SK-N-SH treated with all-trans-retinoic acid at 6 μM for 48 hours (cell line): Measurements from ENCODE around the gene SMPD3.

Experiments
- ATAC-seq: fragments of 200-7000 bp; cut with Tn5 transposase; 3 replicates; pipeline ENCODE4 v1.9.1; 2020; ENCODE audit warnings: mild to moderate bottlenecking, moderate library complexity
- ARNTL ChIP-seq: fragments of 450-650 bp; formaldehyde crosslinking; IDR thresholded peaks from 2 replicates; pipeline ENCODE4 v1.5.0; 2020; ENCODE audit warnings: low read depth, mild to moderate bottlenecking, moderate library complexity, borderline replicate concordance
- BACH2 ChIP-seq: fragments of 250-450 bp; sonication (Bioruptor Pico); IDR thresholded peaks from 2 replicates; pipeline ENCODE4 v1.9.0; 2021; ENCODE audit warnings: mild to moderate bottlenecking, borderline replicate concordance
- CSDC2 ChIP-seq: fragments of 250-450 bp; sonication (Bioruptor Pico); IDR thresholded peaks from 2 replicates; pipeline ENCODE4 v1.5.0; 2020; ENCODE audit warnings: mild to moderate bottlenecking, moderate library complexity
- CSRNP3 ChIP-seq: fragments of 250-450 bp; sonication (Bioruptor Pico); IDR thresholded peaks from 2 replicates; pipeline ENCODE4 v1.5.1; 2021; ENCODE audit warnings: mild to moderate bottlenecking, moderate library complexity
- ESRRG ChIP-seq: fragments of 250-450 bp; sonication (Bioruptor Pico); IDR thresholded peaks from 2 replicates; pipeline ENCODE4 v1.6.1; 2021; ENCODE audit warnings: mild to moderate bottlenecking
- GLIS3 ChIP-seq: fragments of 250-450 bp; sonication (Bioruptor Pico); IDR thresholded peaks from 2 replicates; pipeline ENCODE4 v1.5.0; 2020; ENCODE audit warnings: mild to moderate bottlenecking, moderate library complexity
- ISL1 ChIP-seq: fragments of 250-450 bp; sonication (Bioruptor Pico); IDR thresholded peaks from 2 replicates; pipeline ENCODE4 v2.1.2; 2022; ENCODE audit warnings: mild to moderate bottlenecking, moderate library complexity
- OSR1 ChIP-seq: fragments of 250-450 bp; sonication (Bioruptor Pico); IDR thresholded peaks from 2 replicates; pipeline ENCODE4 v1.8.0; 2022; ENCODE audit warnings: moderate library complexity, mild to moderate bottlenecking, inconsistent platforms
- PATZ1 ChIP-seq: fragments of 250-450 bp; sonication (Bioruptor Pico); IDR thresholded peaks from 2 replicates; pipeline ENCODE4 v1.8.0; 2020; ENCODE audit warnings: mild to moderate bottlenecking, moderate library complexity, borderline replicate concordance
- PPARA ChIP-seq: fragments of 250-450 bp; sonication (Bioruptor Pico); IDR thresholded peaks from 2 replicates; pipeline ENCODE4 v1.5.0; 2020; ENCODE audit warnings: mild to moderate bottlenecking, borderline replicate concordance
- RARB ChIP-seq: fragments of 250-450 bp; sonication (Bioruptor Pico); IDR thresholded peaks from 2 replicates; pipeline ENCODE4 v1.8.0; 2021; ENCODE audit warnings: mild to moderate bottlenecking, moderate library complexity
- SNAI2 ChIP-seq: fragments of 250-450 bp; sonication (Bioruptor Pico); IDR thresholded peaks from 2 replicates; pipeline ENCODE4 v1.5.0; 2020; ENCODE audit warnings: mild to moderate bottlenecking, moderate library complexity
- TCF4 ChIP-seq: fragments of 250-450 bp; sonication (Bioruptor Pico); IDR thresholded peaks from 2 replicates; pipeline ENCODE4 v1.8.0; 2021; ENCODE audit warnings: mild to moderate bottlenecking, moderate library complexity, borderline replicate concordance
- TOX ChIP-seq: fragments of 250-450 bp; sonication (Bioruptor Pico); IDR thresholded peaks from 2 replicates; pipeline ENCODE4 v1.8.0; 2021; ENCODE audit warnings: mild to moderate bottlenecking, moderate library complexity, borderline replicate concordance
- ZC3H10 ChIP-seq: fragments of 250-450 bp; sonication (Bioruptor Pico); IDR thresholded peaks from 2 replicates; pipeline ENCODE4 v1.5.1; 2021; ENCODE audit warnings: mild to moderate bottlenecking, moderate library complexity
- ZFP3 ChIP-seq: fragments of 250-450 bp; sonication (Bioruptor Pico); IDR thresholded peaks from 2 replicates; pipeline ENCODE4 v1.5.0; 2020; ENCODE audit warnings: mild to moderate bottlenecking, moderate library complexity
- ZFP30 ChIP-seq: fragments of 450-650 bp; formaldehyde crosslinking; IDR thresholded peaks from 2 replicates; pipeline ENCODE4 v1.5.0; 2022; ENCODE audit warnings: mild to moderate bottlenecking, moderate library complexity
- ZNF565 ChIP-seq: fragments of 450-650 bp; formaldehyde crosslinking; conservative IDR thresholded peaks from 2 replicates; pipeline ENCODE4 v1.5.0; 2020; ENCODE audit warnings: low read depth, mild to moderate bottlenecking, moderate library complexity
- ZNF70 ChIP-seq: fragments of 450-650 bp; formaldehyde crosslinking; IDR thresholded peaks from 2 replicates; pipeline ENCODE4 v1.5.0; 2020; ENCODE audit warnings: mild to moderate bottlenecking, moderate library complexity
- ZNF8 ChIP-seq: fragments of 450-650 bp; formaldehyde crosslinking; IDR thresholded peaks from 2 replicates; pipeline ENCODE4 v1.5.0; 2020; ENCODE audit warnings: mild to moderate bottlenecking, moderate library complexity
- TF ChIP-seq, protein P1 (sequence below): fragments of 250-450 bp; sonication (Bioruptor Pico); IDR thresholded peaks from 2 replicates; pipeline ENCODE4 v1.5.0; 2020; ENCODE audit warnings: mild to moderate bottlenecking, moderate library complexity
- TF ChIP-seq, protein P2 (sequence below): fragments of 250-450 bp; sonication (Bioruptor Pico); IDR thresholded peaks from 2 replicates; pipeline ENCODE4 v1.8.0; 2021; ENCODE audit warnings: low read depth, mild to moderate bottlenecking, moderate library complexity, borderline replicate concordance

Gene SMPD3

DNA sequence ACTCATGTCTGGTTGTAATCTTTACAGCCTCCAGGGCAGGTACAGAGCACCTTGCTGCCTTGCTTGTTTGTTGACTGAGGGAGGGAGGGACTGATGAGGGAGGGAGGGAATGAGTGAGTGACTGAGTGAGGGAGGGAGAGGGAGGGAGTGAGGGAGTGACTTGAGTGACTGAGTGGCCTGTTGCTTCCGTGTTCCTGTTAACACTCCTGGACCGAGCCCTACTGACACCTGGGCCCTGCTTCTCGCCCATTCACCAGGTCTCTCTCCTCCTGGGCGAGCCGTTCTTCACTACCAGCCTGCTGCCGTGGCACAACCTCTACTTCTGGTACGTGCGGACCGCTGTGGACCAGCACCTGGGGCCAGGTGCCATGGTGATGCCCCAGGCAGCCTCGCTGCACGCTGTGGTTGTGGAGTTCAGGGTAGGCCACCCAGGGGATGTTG is 96.3 kb downstream of the SMPD3 start:
- TF ChIP-seq TCF4 (CRISPR knock-in tag) (no peak), ISL1 (CRISPR knock-in tag) (no peak), ZC3H10 (CRISPR knock-in tag) (no peak), ZFP3 (CRISPR knock-in tag) (no peak), ESRRG (CRISPR knock-in tag) (no peak)
- no peak for ATAC-seq

DNA sequence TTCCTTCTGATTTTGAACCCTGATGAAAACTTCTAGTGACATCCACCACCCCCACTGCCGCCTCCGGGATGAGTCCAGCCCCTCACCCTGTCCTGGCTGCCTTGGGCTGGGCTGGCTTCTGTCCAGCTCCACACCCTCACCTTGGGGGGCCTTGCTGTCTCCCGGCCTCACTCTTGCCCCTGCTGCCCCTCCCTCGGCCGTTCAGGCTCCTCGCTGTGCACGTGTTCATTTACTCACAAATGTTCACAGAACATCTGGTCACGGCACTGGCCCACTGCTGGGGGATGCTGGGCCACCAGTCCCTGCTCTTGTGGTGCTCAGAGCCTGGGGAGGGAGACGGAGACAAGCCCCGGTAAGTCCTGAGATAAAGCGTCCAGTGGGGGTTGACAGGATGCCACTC is 96.8 kb downstream of the SMPD3 start:
- TF ChIP-seq ZFP30 (CRISPR knock-in tag): no peak
- TF ChIP-seq ZC3H10 (CRISPR knock-in tag): no peak
- TF ChIP-seq CSRNP3: no peak
- TF ChIP-seq, protein P1, sequence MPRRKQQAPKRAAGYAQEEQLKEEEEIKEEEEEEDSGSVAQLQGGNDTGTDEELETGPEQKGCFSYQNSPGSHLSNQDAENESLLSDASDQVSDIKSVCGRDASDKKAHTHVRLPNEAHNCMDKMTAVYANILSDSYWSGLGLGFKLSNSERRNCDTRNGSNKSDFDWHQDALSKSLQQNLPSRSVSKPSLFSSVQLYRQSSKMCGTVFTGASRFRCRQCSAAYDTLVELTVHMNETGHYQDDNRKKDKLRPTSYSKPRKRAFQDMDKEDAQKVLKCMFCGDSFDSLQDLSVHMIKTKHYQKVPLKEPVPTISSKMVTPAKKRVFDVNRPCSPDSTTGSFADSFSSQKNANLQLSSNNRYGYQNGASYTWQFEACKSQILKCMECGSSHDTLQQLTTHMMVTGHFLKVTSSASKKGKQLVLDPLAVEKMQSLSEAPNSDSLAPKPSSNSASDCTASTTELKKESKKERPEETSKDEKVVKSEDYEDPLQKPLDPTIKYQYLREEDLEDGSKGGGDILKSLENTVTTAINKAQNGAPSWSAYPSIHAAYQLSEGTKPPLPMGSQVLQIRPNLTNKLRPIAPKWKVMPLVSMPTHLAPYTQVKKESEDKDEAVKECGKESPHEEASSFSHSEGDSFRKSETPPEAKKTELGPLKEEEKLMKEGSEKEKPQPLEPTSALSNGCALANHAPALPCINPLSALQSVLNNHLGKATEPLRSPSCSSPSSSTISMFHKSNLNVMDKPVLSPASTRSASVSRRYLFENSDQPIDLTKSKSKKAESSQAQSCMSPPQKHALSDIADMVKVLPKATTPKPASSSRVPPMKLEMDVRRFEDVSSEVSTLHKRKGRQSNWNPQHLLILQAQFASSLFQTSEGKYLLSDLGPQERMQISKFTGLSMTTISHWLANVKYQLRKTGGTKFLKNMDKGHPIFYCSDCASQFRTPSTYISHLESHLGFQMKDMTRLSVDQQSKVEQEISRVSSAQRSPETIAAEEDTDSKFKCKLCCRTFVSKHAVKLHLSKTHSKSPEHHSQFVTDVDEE (CRISPR knock-in tag): no peak
- TF ChIP-seq PPARA (CRISPR knock-in tag): no peak
- no peak for TF ChIP-seq TOX (CRISPR knock-in tag)
- TF ChIP-seq PATZ1 (CRISPR knock-in tag): no peak
- no peak for TF ChIP-seq CSDC2 (CRISPR knock-in tag)
- TF ChIP-seq, protein P2, sequence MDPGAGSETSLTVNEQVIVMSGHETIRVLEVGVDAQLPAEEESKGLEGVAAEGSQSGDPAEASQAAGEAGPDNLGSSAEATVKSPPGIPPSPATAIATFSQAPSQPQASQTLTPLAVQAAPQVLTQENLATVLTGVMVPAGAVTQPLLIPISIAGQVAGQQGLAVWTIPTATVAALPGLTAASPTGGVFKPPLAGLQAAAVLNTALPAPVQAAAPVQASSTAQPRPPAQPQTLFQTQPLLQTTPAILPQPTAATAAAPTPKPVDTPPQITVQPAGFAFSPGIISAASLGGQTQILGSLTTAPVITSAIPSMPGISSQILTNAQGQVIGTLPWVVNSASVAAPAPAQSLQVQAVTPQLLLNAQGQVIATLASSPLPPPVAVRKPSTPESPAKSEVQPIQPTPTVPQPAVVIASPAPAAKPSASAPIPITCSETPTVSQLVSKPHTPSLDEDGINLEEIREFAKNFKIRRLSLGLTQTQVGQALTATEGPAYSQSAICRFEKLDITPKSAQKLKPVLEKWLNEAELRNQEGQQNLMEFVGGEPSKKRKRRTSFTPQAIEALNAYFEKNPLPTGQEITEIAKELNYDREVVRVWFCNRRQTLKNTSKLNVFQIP: no peak
- TF ChIP-seq ARNTL (CRISPR knock-in tag): no peak
- TF ChIP-seq BACH2 (CRISPR knock-in tag): no peak
- no peak for TF ChIP-seq ZNF8 (CRISPR knock-in tag)
- TF ChIP-seq ZFP3 (CRISPR knock-in tag): no peak
- TF ChIP-seq RARB: no peak
- no peak for ATAC-seq

DNA sequence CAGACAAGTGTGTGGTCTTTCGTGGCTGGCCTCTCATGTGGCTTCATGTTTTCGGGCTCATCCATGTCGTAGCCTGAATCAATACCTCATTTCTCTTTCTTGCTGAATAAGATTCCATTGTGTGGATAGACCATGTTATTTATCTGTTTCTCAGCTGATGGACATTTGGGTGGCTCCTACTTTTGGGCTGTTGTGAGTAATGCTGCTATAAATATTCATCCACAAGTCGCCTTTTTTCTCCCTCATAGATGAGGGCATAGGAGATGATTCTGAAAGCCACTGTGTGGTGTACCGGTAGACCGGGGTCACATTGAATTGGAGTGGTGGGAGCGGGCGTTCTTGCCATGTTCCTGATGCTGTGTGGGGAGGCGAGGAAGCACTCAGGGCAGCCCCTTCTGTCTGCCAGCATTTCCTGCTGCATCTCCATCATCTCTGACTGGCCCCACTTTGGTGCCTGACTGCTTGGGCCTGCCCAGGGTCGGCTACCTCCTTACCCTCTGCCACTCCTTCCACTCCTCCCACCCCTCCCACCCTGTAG is 97.4 kb downstream of the SMPD3 start:
- TF ChIP-seq ZNF8 (CRISPR knock-in tag): no peak
- TF ChIP-seq PATZ1 (CRISPR knock-in tag): no peak
- no peak for TF ChIP-seq OSR1 (CRISPR knock-in tag)
- no peak for TF ChIP-seq SNAI2 (CRISPR knock-in tag)
- no peak for TF ChIP-seq ZNF70
- no peak for TF ChIP-seq ZC3H10 (CRISPR knock-in tag)
- TF ChIP-seq ZFP30 (CRISPR knock-in tag): no peak
- no peak for TF ChIP-seq ARNTL (CRISPR knock-in tag)
- no peak for TF ChIP-seq GLIS3 (CRISPR knock-in tag)
- TF ChIP-seq, protein P2: no peak
- no peak for TF ChIP-seq ISL1 (CRISPR knock-in tag)
- TF ChIP-seq CSDC2 (CRISPR knock-in tag): no peak
- TF ChIP-seq ESRRG (CRISPR knock-in tag): no peak
- no peak for TF ChIP-seq PPARA (CRISPR knock-in tag)
- no peak for TF ChIP-seq ZNF565 (CRISPR knock-in tag)
- TF ChIP-seq, protein P1 (CRISPR knock-in tag): no peak
- no peak for TF ChIP-seq TCF4 (CRISPR knock-in tag)
- TF ChIP-seq ZFP3 (CRISPR knock-in tag): no peak
- no peak for ATAC-seq
